NCI-H2196 (cell line): ENCODE data around the gene C19orf85.
A peak's percentile ranks its signal among the peaks of the same experiment; 100 is the strongest.
"Not testable (repeated sequence)": the region's sequence is repeated elsewhere in the genome, so short reads cannot be mapped to it uniquely, and the experiment has no call there.

Experiments used
- DNase-seq: peaks from one replicate; lab custom pipeline; 2025; ENCODE audit not compliant: unreplicated experiment; lab: John Stamatoyannopoulos, UW

C19orf85 gene

GRCh38 chr19:55442372-55442961 is 22.1 kb downstream of the C19orf85 start:
- DNase-seq = peak; percentile 51

- DNase-seq = peak; percentile 66
Observed at GRCh38 chr19:55441692-55442321, 22.7 kb downstream of the C19orf85 start.

GRCh38 chr19:55441319-55441691 is 23.2 kb downstream of the C19orf85 start:
- DNase-seq = no peak

GRCh38 chr19:55440411-55441105 is 24.0 kb downstream of the C19orf85 start:
- DNase-seq = no peak

- DNase-seq = no peak
Observed at GRCh38 chr19:55439052-55439451, 25.5 kb downstream of the C19orf85 start.

GRCh38 chr19:55437410-55437809 is 27.1 kb downstream of the C19orf85 start:
- peak; percentile 70 for DNase-seq

GRCh38 chr19:55436847-55437246 is 27.7 kb downstream of the C19orf85 start:
- DNase-seq = no peak

GRCh38 chr19:55435020-55435419 is 29.5 kb downstream of the C19orf85 start:
- no peak for DNase-seq

GRCh38 chr19:55434356-55434919 is 30.1 kb downstream of the C19orf85 start:
- no peak for DNase-seq

- DNase-seq = no peak
Observed at GRCh38 chr19:55433292-55433691, 31.3 kb downstream of the C19orf85 start.

- DNase-seq = no peak
Observed at GRCh38 chr19:55432241-55432959, 32.2 kb downstream of the C19orf85 start.

- no peak for DNase-seq
Observed at GRCh38 chr19:55431183-55431582, 33.4 kb downstream of the C19orf85 start.

GRCh38 chr19:55426042-55426441 is 38.5 kb downstream of the C19orf85 start:
- DNase-seq = no peak

- no peak for DNase-seq
Observed at GRCh38 chr19:55424518-55424917, 40.0 kb downstream of the C19orf85 start.

GRCh38 chr19:55423225-55424005 is 41.1 kb downstream of the C19orf85 start:
- DNase-seq = no peak

GRCh38 chr19:55421281-55421680 is 43.3 kb downstream of the C19orf85 start:
- not testable (repeated sequence) for DNase-seq

- DNase-seq = no peak
Observed at GRCh38 chr19:55419624-55420236, 44.8 kb downstream of the C19orf85 start.

GRCh38 chr19:55419103-55419502 is 45.4 kb downstream of the C19orf85 start:
- DNase-seq = no peak

- DNase-seq = peak; percentile 66
Observed at GRCh38 chr19:55418185-55418584, 46.4 kb downstream of the C19orf85 start.
